ENCODE results near the gene ANKH.

DNA sequence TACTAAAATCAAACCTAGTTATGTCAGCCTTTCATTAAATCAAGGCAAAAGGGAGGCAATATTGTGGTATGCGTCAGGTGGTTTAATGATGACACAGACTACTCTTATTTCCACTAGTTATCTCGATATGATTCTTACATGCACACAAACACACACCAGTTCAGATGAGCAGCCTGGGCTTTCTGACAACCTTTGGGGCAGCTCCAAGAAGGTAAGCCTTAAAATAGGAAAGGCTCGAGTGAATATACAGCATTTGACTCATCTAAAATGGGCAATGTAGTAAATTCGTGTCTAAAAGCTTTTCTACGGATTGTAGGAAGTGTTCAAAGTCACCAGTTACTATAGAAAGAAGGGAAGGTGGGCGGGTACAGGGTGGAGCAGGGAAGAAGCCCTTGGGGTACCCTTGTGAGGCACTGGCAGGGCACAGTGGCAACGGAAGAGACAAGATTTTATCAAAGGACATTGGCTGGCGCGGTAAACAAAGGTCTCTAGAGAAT, 1.9 kb downstream of the ANKH start:
- TF ChIP-seq, protein P1, sequence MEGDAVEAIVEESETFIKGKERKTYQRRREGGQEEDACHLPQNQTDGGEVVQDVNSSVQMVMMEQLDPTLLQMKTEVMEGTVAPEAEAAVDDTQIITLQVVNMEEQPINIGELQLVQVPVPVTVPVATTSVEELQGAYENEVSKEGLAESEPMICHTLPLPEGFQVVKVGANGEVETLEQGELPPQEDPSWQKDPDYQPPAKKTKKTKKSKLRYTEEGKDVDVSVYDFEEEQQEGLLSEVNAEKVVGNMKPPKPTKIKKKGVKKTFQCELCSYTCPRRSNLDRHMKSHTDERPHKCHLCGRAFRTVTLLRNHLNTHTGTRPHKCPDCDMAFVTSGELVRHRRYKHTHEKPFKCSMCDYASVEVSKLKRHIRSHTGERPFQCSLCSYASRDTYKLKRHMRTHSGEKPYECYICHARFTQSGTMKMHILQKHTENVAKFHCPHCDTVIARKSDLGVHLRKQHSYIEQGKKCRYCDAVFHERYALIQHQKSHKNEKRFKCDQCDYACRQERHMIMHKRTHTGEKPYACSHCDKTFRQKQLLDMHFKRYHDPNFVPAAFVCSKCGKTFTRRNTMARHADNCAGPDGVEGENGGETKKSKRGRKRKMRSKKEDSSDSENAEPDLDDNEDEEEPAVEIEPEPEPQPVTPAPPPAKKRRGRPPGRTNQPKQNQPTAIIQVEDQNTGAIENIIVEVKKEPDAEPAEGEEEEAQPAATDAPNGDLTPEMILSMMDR (IDR thresholded peaks at IDR 0.05): no peak
- TF ChIP-seq POLR2AphosphoS5 (IDR thresholded peaks at IDR 0.05) (no peak), POLR2A (IDR thresholded peaks at IDR 0.05; ENCODE audit: low read depth) (no peak), EP300 (IDR thresholded peaks at IDR 0.05) (no peak)
